HepG2 (cell line): ENCODE measurements around the gene CITED2. TPM values are rescaled to one million over a fixed set of nuclear protein-coding genes. Genes with fewer than 3 reads are reported as not detected.

ENCODE experiments used
- ATAC-seq: fragments of 200-7000 bp; cut with Tn5 transposase; 3 replicates; pipeline ENCODE4 v1.9.1; 2020; ENCODE audit warnings: mild to moderate bottlenecking, moderate library complexity
- BruUV-seq: library from RNA; stranded (reverse); fragments of 400-500 nt; replicated peaks from 2 replicates; lab custom pipeline; 2021; lab: Mats Ljungman, UMichigan
- CTCF ChIA-PET: fragments of 300-600 bp; formaldehyde crosslinking; extraction: SDS; loops from one replicate; lab custom pipeline; 2021; ENCODE audit warnings: low total read pairs, inconsistent platforms, low intra/inter-chr PET ratio; lab: Yijun Ruan, JAX
- POLR2A ChIA-PET: fragments of 350-600 bp; sonication (Branson Sonifier 250); formaldehyde crosslinking; loops from one replicate; lab custom pipeline; 2020; ENCODE audit warnings: antibody characterized with exemption, inconsistent platforms; lab: Yijun Ruan, JAX
- DNase-seq: peaks from one replicate; pipeline ENCODE4 v3.0.0-alpha.2; 2015; ENCODE audit warnings: low spot score
- FAIRE-seq: peaks from 3 replicates; lab custom pipeline; 2011; peaks lifted over from hg19 to GRCh38; lab: Jason Lieb, UNC
- H2AFZ ChIP-seq: one replicate; pipeline ENCODE4 v1.6.1; 2011; ENCODE audit warnings: low read length, inconsistent platforms
- H3K27ac ChIP-seq: fragments of 300-600 bp; 3 replicates; pipeline ENCODE4 v1.8.0; 2011; ENCODE audit warnings: mixed run types, mild to moderate bottlenecking, mixed read lengths, low read length, inconsistent platforms; ENCODE audit not compliant: insufficient read depth; ENCODE audit errors: extremely low read length
- H3K27me3 ChIP-seq, 2 experiments: fragments of 200-600 bp in 1 of 2; 2 replicates in 1 of 2; 3 replicates in 1 of 2; pipeline versions ENCODE4 v1.6.0 to v1.8.0; 2011; ENCODE audit warnings: low read length in 2 of 2, mild to moderate bottlenecking in 2 of 2, moderate library complexity in 2 of 2, inconsistent platforms in 1 of 2; ENCODE audit not compliant: insufficient read depth in 2 of 2, control insufficient read depth in 1 of 2
- H3K36me3 ChIP-seq, 2 experiments: fragments of 200-600 bp in 1 of 2; replicated peaks in 1 of 2; 2 replicates in 1 of 2; 3 replicates in 1 of 2; pipeline versions ENCODE4 v1.5.1 to v1.8.0; 2011; ENCODE audit warnings: low read length in 2 of 2, inconsistent platforms in 1 of 2; ENCODE audit not compliant: insufficient read depth in 2 of 2, control insufficient read depth in 1 of 2
- H3K4me1 ChIP-seq: 2 replicates; pipeline ENCODE4 v1.5.1; 2012; ENCODE audit warnings: low read length, inconsistent platforms; ENCODE audit not compliant: insufficient read depth
- H3K4me2 ChIP-seq: 2 replicates; pipeline ENCODE4 v1.6.0; 2011; ENCODE audit warnings: low read depth, low read length, inconsistent platforms
- H3K4me3 ChIP-seq, 3 experiments: fragments of 200-600 bp in 1 of 3; sonication (generic), shearing (Covaris generic) in 1 of 3; replicated peaks in 1 of 3; 2 replicates each; pipeline ENCODE4 v1.5.1; 2011 to 2016; ENCODE audit warnings: low read length in 3 of 3, inconsistent platforms in 2 of 3, low read depth in 2 of 3, mild to moderate bottlenecking in 2 of 3, control low read depth in 1 of 3, mixed read lengths in 1 of 3; ENCODE audit not compliant: insufficient read depth in 1 of 3
- H3K79me2 ChIP-seq: one replicate; pipeline ENCODE4 v1.6.1; 2011; ENCODE audit warnings: low read length, inconsistent platforms; ENCODE audit not compliant: insufficient read depth
- H3K9ac ChIP-seq: 2 replicates; pipeline ENCODE4 v1.6.0; 2011; ENCODE audit warnings: mild to moderate bottlenecking, low read depth, low read length, inconsistent platforms; ENCODE audit not compliant: insufficient read depth
- H3K9me3 ChIP-seq: 2 replicates; pipeline ENCODE4 v1.5.1; 2012; ENCODE audit warnings: mild to moderate bottlenecking, low read length
- H4K20me1 ChIP-seq: 2 replicates; pipeline ENCODE4 v1.6.0; 2011; ENCODE audit warnings: inconsistent platforms, mild to moderate bottlenecking, low read length, moderate library complexity; ENCODE audit not compliant: insufficient read depth
- CBX1 ChIP-seq: IDR thresholded peaks from one replicate; pipeline ENCODE4 v1.6.1; 2016; ENCODE audit warnings: antibody characterized with exemption, low read depth
- EEA1 ChIP-seq: sonication (generic); formaldehyde crosslinking; IDR thresholded peaks from 2 replicates; pipeline ENCODE4 v1.5.1; 2020; ENCODE audit warnings: mild to moderate bottlenecking, missing genetic modification reagents, borderline replicate concordance
- FOXJ3 ChIP-seq: sonication (generic); formaldehyde crosslinking; IDR thresholded peaks from 2 replicates; pipeline ENCODE4 v1.4.0; 2020; ENCODE audit warnings: missing genetic modification reagents, mild to moderate bottlenecking, borderline replicate concordance
- HNRNPH1 ChIP-seq: fragments of 200-400 bp; formaldehyde crosslinking; optimal IDR thresholded peaks from 2 replicates; pipeline ENCODE3; 2017; ENCODE audit warnings: mild to moderate bottlenecking, low read depth, low read length
- MBNL3 ChIP-seq: fragments of 250-450 bp; sonication (Bioruptor Pico); conservative IDR thresholded peaks from 2 replicates; pipeline ENCODE4 v1.8.0; 2022; ENCODE audit warnings: mild to moderate bottlenecking, inconsistent platforms
- NFKB2 ChIP-seq: sonication (generic); formaldehyde crosslinking; IDR thresholded peaks from 2 replicates; pipeline ENCODE4 v1.4.0; 2020; ENCODE audit warnings: missing genetic modification reagents, borderline replicate concordance
- NRL ChIP-seq: sonication (generic); formaldehyde crosslinking; IDR thresholded peaks from 2 replicates; pipeline ENCODE4 v1.5.0; 2020; ENCODE audit warnings: missing genetic modification reagents, mild to moderate bottlenecking, moderate library complexity, borderline replicate concordance
- PRMT3 ChIP-seq: sonication (generic); formaldehyde crosslinking; IDR thresholded peaks from 2 replicates; pipeline ENCODE4 v1.8.1; 2022; ENCODE audit warnings: low read depth, mild to moderate bottlenecking, moderate library complexity, missing genetic modification reagents, borderline replicate concordance
- ZFY ChIP-seq: sonication (generic); formaldehyde crosslinking; IDR thresholded peaks from 2 replicates; pipeline ENCODE4 v1.4.0; 2020; ENCODE audit warnings: missing genetic modification reagents
- WGBS: methylation state at CpG from one replicate; pipeline ENCODE4 v1.1.6; 2017; ENCODE audit warnings: low lambda C conversion rate; 5-methylcytosine and 5-hydroxymethylcytosine counted together
- in situ Hi-C: cut with HindIII; loops from 2 replicates; pipeline ENCODE4 v1.10.0; 2017; ENCODE audit warnings: low pct_unique_long_range_greater_than_20kb; ENCODE audit not compliant: extremely low pct_ligation_motif_present
- intact Hi-C: fragments of 100-400 bp; cut with micrococcal nuclease; formaldehyde crosslinking; loops from one replicate; pipeline ENCODE4 v1.10.0; 2022; ENCODE audit not compliant: unreplicated experiment
- polyA plus RNA-seq, 8 experiments: library from polyadenylated mRNA; depleted of rRNA in 3 of 8; stranded (reverse) in 7 of 8; unstranded in 1 of 8; fragments of >200 nt; fragmentation: Illumina TruSeq in 4 of 8; extraction: Trizol in 4 of 8; gene quantifications; 2 replicates each; pipeline versions ENCODE4 v1.2.1 to v1.2.3, GENCODE V29; 2011 to 2016; ENCODE audit warnings: low read depth in 4 of 8, missing spikeins in 1 of 8, mixed read lengths in 1 of 8; ENCODE audit not compliant: insufficient read depth in 1 of 8
- total RNA-seq, 5 experiments: library from RNA; depleted of rRNA; stranded (reverse); fragments of >200 nt; fragmentation: Illumina TruSeq; extraction: Trizol; gene quantifications; 2 replicates each; pipeline ENCODE4 v1.2.3, GENCODE V29; 2016; ENCODE audit warnings: low read depth in 1 of 5
- TF ChIP-seq, protein P1 (sequence below): IDR thresholded peaks from 2 replicates; pipeline ENCODE4 v1.6.1; 2016; ENCODE audit warnings: missing biosample characterization, missing genetic modification reagents, low read depth
- TF ChIP-seq, protein P2 (sequence below): sonication (generic); formaldehyde crosslinking; IDR thresholded peaks from 2 replicates; pipeline ENCODE4 v1.5.1; 2020; ENCODE audit warnings: mild to moderate bottlenecking, missing genetic modification reagents, borderline replicate concordance

The CITED2 gene
- total and polyA plus RNA-seq, 2 of the 13 experiments (the other 11 are each of a cell fraction or from before 2014, with no cell fraction given), result 17.6 to 57.2 TPM

GRCh38 chr6:139325686-139326085 is 48.8 kb downstream of the CITED2 start (continued):
- TF ChIP-seq NFKB2 (CRISPR knock-in tag) (no peak), PRMT3 (CRISPR knock-in tag) (no peak)
- TF ChIP-seq, all 625 proteins: peak for 0

DNA sequence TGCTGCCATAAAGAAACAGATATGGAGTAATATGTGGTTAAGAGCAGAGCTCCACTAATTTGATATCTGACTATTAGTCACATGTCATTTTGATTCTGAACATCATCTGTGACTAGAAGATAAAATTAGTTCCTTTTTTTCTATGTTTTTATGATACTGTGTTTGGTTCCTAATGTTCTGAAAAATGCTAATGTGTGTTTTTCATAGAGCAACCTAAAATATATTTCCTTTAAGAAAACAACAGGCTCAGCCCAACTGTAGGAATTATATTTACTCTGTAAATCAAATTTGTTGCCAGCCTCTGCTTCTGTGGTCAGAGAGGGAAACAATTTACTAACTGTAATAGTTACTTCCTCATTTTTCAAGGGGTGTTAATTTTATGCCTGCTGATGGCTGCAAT is 49.3 kb downstream of the CITED2 start:
- H3K4me3 ChIP-seq, result no peak overlapping the region
- H3K4me2 ChIP-seq, result no peak overlapping the region
- TF ChIP-seq, protein P1, sequence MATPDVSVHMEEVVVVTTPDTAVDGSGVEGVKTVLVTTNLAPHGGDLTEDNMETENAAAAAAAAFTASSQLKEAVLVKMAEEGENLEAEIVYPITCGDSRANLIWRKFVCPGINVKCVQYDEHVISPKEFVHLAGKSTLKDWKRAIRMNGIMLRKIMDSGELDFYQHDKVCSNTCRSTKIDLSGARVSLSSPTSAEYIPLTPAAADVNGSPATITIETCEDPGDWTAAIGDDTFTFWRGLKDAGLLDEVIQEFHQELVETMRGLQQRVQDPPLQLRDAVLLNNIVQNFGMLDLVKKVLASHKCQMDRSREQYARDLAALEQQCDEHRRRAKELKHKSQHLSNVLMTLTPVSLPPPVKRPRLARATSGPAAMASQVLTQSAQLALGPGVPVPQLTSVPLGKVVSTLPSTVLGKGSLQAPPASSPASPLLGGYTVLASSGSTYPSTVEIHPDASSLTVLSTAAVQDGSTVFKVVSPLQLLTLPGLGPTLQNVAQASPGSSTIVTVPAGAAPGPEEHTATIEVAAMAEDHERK (CRISPR knock-in tag), result no peak
- TF ChIP-seq EEA1 (no peak), ZFY (CRISPR knock-in tag) (no peak)
- DNase-seq (no peak), FAIRE-seq (no peak), ATAC-seq (no peak)
- 0 out of 2 replicates have a peak, but pooled peaks cover 4% of the 10 kb centered on the region for H3K4me1 ChIP-seq
- H3K27ac ChIP-seq, result no peak overlapping the region
- in situ Hi-C loops (no loop called here), intact Hi-C loops (no loop called here)
- no peaks in the 10 kb centered on the region for H3K79me2 ChIP-seq
- no peaks in the 10 kb centered on the region for H3K27me3 ChIP-seq
- CTCF ChIA-PET, result no interaction called here
- H3K9me3 ChIP-seq, result no peaks in the 10 kb centered on the region
- H3K36me3 ChIP-seq, result no peaks in the 10 kb centered on the region
- H4K20me1 ChIP-seq, result no peaks in the 10 kb centered on the region
- no TSS peak for BruUV-seq
- H2AFZ ChIP-seq, result no peak overlapping the region
- POLR2A ChIA-PET, result no interaction called here
- no peak overlapping the region for H3K9ac ChIP-seq

DNA sequence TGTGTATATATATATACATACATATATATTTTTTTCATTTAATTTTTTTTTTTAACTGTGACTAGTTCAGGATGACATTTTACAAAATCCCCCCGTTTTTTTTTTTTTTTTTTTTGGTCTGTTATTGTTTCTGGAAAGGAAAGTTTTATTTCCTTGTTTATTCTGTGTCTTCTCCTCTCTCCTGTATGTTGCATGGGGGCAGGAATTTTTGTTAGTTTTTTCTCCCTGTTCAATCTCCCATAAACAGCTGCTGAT is 50.2 kb downstream of the CITED2 start:
- H3K9ac ChIP-seq, result no peak overlapping the region
- H2AFZ ChIP-seq, result no peak overlapping the region
- H3K36me3 ChIP-seq, result no peaks in the 10 kb centered on the region
- DNase-seq (no peak), ATAC-seq (no peak), FAIRE-seq (no peak)
- H3K4me3 ChIP-seq, result no peak overlapping the region
- H3K27me3 ChIP-seq, result no peaks in the 10 kb centered on the region
- ChIA-PET POLR2A (no interaction called here), CTCF (no interaction called here)
- WGBS, result 0% methylated on average over 1 of the region's 1 CpG
- BruUV-seq, result no TSS peak
- intact Hi-C loops (no loop called here), in situ Hi-C loops (no loop called here)
- no peaks in the 10 kb centered on the region for H3K9me3 ChIP-seq
- H3K4me1 ChIP-seq, result 0 out of 2 replicates have a peak, but pooled peaks cover 4% of the 10 kb centered on the region
- no peak overlapping the region for H3K27ac ChIP-seq
- no peak overlapping the region for H3K4me2 ChIP-seq
- H4K20me1 ChIP-seq, result no peaks in the 10 kb centered on the region
- no peaks in the 10 kb centered on the region for H3K79me2 ChIP-seq
- TF ChIP-seq FOXJ3 (no peak), NRL (no peak), HNRNPH1 (no peak), CBX1 (no peak), MBNL3 (CRISPR knock-in tag) (no peak)
- TF ChIP-seq, protein P2, sequence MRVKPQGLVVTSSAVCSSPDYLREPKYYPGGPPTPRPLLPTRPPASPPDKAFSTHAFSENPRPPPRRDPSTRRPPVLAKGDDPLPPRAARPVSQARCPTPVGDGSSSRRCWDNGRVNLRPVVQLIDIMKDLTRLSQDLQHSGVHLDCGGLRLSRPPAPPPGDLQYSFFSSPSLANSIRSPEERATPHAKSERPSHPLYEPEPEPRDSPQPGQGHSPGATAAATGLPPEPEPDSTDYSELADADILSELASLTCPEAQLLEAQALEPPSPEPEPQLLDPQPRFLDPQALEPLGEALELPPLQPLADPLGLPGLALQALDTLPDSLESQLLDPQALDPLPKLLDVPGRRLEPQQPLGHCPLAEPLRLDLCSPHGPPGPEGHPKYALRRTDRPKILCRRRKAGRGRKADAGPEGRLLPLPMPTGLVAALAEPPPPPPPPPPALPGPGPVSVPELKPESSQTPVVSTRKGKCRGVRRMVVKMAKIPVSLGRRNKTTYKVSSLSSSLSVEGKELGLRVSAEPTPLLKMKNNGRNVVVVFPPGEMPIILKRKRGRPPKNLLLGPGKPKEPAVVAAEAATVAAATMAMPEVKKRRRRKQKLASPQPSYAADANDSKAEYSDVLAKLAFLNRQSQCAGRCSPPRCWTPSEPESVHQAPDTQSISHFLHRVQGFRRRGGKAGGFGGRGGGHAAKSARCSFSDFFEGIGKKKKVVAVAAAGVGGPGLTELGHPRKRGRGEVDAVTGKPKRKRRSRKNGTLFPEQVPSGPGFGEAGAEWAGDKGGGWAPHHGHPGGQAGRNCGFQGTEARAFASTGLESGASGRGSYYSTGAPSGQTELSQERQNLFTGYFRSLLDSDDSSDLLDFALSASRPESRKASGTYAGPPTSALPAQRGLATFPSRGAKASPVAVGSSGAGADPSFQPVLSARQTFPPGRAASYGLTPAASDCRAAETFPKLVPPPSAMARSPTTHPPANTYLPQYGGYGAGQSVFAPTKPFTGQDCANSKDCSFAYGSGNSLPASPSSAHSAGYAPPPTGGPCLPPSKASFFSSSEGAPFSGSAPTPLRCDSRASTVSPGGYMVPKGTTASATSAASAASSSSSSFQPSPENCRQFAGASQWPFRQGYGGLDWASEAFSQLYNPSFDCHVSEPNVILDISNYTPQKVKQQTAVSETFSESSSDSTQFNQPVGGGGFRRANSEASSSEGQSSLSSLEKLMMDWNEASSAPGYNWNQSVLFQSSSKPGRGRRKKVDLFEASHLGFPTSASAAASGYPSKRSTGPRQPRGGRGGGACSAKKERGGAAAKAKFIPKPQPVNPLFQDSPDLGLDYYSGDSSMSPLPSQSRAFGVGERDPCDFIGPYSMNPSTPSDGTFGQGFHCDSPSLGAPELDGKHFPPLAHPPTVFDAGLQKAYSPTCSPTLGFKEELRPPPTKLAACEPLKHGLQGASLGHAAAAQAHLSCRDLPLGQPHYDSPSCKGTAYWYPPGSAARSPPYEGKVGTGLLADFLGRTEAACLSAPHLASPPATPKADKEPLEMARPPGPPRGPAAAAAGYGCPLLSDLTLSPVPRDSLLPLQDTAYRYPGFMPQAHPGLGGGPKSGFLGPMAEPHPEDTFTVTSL (CRISPR knock-in tag), result no peak
